OCI-LY1 (cell line): ENCODE data around the gene MBIP.

Source experiments
- H2AFZ ChIP-seq: fragments of 200-600 bp; sonication (generic), shearing (Covaris generic); 2 replicates; pipeline ENCODE4 v1.6.0; 2014; ENCODE audit warnings: antibody characterized with exemption, mild to moderate bottlenecking, low read length
- H3F3A ChIP-seq: fragments of 200-600 bp; sonication (generic), shearing (Covaris generic); 2 replicates; pipeline ENCODE4 v1.6.0; 2014; ENCODE audit warnings: mild to moderate bottlenecking, antibody characterized with exemption, low read length, moderate library complexity; ENCODE audit not compliant: insufficient read depth
- H3K27ac ChIP-seq: fragments of 200-600 bp; sonication (generic); 2 replicates; pipeline ENCODE4 v1.5.1; 2014; ENCODE audit warnings: low read length, mixed run types, mild to moderate bottlenecking, low read depth; ENCODE audit not compliant: poor library complexity, severe bottlenecking
- H3K27me3 ChIP-seq: fragments of 200-600 bp; sonication (generic); 2 replicates; pipeline ENCODE4 v1.6.0; 2014; ENCODE audit warnings: antibody characterized with exemption, mild to moderate bottlenecking, low read length, moderate library complexity; ENCODE audit not compliant: insufficient read depth
- H3K36me3 ChIP-seq: fragments of 200-600 bp; sonication (generic); 2 replicates; pipeline ENCODE4 v1.6.1; 2014; ENCODE audit warnings: mild to moderate bottlenecking, antibody characterized with exemption, low read length, moderate library complexity, mixed read lengths; ENCODE audit not compliant: insufficient read depth
- H3K4me1 ChIP-seq: fragments of 200-600 bp; sonication (generic); 2 replicates; pipeline ENCODE4 v1.5.1; 2014; ENCODE audit warnings: mild to moderate bottlenecking, low read length, moderate library complexity; ENCODE audit not compliant: insufficient read depth, severe bottlenecking
- H3K4me2 ChIP-seq: fragments of 200-600 bp; sonication (generic), shearing (Covaris generic); 2 replicates; pipeline ENCODE4 v1.6.1; 2014; ENCODE audit warnings: low read length
- H3K4me3 ChIP-seq: fragments of 200-600 bp; sonication (generic); 2 replicates; pipeline ENCODE4 v1.5.1; 2014; ENCODE audit warnings: low read length, low read depth, mild to moderate bottlenecking, mixed read lengths; ENCODE audit not compliant: poor library complexity, severe bottlenecking
- H3K79me2 ChIP-seq: fragments of 200-600 bp; shearing (Covaris generic); 2 replicates; pipeline ENCODE4 v1.6.1; 2016; ENCODE audit warnings: mixed run types, low read length, mixed read lengths; ENCODE audit not compliant: insufficient read depth
- H3K9ac ChIP-seq: fragments of 200-600 bp; sonication (generic), shearing (Covaris generic); 2 replicates; pipeline ENCODE4 v1.6.1; 2014; ENCODE audit warnings: mild to moderate bottlenecking, low read length, mixed read lengths
- H3K9me2 ChIP-seq: fragments of 200-600 bp; sonication (generic), shearing (Covaris generic); 2 replicates; pipeline ENCODE4 v1.6.1; 2014; ENCODE audit warnings: low read depth, mild to moderate bottlenecking, low read length, mixed read lengths
- H3K9me3 ChIP-seq: fragments of 200-600 bp; shearing (Covaris generic); 2 replicates; pipeline ENCODE4 v1.6.1; 2014; ENCODE audit warnings: low read length, mixed read lengths
- H4K20me1 ChIP-seq: fragments of 200-600 bp; sonication (generic), shearing (Covaris generic); 2 replicates; pipeline ENCODE4 v1.6.0; 2016; ENCODE audit warnings: mild to moderate bottlenecking, low read length; ENCODE audit not compliant: insufficient read depth
- EZH2 ChIP-seq: fragments of 200-600 bp; sonication (generic), shearing (Covaris generic); IDR thresholded peaks from 2 replicates; pipeline ENCODE4 v1.8.0; 2017; ENCODE audit warnings: borderline replicate concordance, mixed run types, mild to moderate bottlenecking, antibody characterized with exemption, low read length, moderate library complexity, mixed read lengths
- TF ChIP-seq, protein P1 (sequence below): fragments of 200-600 bp; sonication (generic), shearing (Covaris generic); IDR thresholded peaks from 2 replicates; pipeline ENCODE4 v1.5.1; 2017; ENCODE audit warnings: mild to moderate bottlenecking, antibody characterized with exemption, low read length, moderate library complexity, mixed read lengths

The MBIP gene

DNA sequence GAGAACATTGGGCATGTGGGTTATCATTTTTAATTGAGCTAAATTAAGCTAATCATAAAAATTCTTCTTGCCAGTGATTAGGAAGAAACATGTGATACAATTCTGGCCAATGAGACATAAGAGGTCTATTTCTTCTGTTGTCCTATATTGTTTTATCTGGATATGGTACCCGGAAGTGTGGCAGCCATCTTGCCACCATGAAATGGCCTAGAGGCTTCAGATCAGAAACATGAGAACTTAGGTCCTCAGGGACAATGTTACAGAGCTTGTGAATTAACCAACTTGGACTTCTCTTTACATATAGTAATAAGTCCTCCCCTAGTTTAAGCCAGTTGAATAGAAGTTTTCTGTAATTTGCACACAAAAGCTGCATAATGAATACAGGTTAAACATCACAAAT is 30.5 kb downstream of the MBIP start:
- no peak overlapping the region for H2AFZ ChIP-seq
- no peaks in the 10 kb centered on the region for H3F3A ChIP-seq
- no peak overlapping the region for H3K4me2 ChIP-seq
- no peaks in the 10 kb centered on the region for H3K4me1 ChIP-seq
- H3K9ac ChIP-seq: no peak overlapping the region
- 0 out of 2 replicates have a peak, but pooled peaks cover 5% of the 10 kb centered on the region for H3K27me3 ChIP-seq
- H3K36me3 ChIP-seq: no peaks in the 10 kb centered on the region
- no peak overlapping the region for H3K27ac ChIP-seq
- TF ChIP-seq, protein P1, sequence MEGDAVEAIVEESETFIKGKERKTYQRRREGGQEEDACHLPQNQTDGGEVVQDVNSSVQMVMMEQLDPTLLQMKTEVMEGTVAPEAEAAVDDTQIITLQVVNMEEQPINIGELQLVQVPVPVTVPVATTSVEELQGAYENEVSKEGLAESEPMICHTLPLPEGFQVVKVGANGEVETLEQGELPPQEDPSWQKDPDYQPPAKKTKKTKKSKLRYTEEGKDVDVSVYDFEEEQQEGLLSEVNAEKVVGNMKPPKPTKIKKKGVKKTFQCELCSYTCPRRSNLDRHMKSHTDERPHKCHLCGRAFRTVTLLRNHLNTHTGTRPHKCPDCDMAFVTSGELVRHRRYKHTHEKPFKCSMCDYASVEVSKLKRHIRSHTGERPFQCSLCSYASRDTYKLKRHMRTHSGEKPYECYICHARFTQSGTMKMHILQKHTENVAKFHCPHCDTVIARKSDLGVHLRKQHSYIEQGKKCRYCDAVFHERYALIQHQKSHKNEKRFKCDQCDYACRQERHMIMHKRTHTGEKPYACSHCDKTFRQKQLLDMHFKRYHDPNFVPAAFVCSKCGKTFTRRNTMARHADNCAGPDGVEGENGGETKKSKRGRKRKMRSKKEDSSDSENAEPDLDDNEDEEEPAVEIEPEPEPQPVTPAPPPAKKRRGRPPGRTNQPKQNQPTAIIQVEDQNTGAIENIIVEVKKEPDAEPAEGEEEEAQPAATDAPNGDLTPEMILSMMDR: no peak
- no peak for TF ChIP-seq EZH2
- H4K20me1 ChIP-seq: no peaks in the 10 kb centered on the region
- H3K79me2 ChIP-seq: no peaks in the 10 kb centered on the region
- H3K4me3 ChIP-seq: no peak overlapping the region
- no peaks in the 10 kb centered on the region for H3K9me2 ChIP-seq
- no peaks in the 10 kb centered on the region for H3K9me3 ChIP-seq

DNA sequence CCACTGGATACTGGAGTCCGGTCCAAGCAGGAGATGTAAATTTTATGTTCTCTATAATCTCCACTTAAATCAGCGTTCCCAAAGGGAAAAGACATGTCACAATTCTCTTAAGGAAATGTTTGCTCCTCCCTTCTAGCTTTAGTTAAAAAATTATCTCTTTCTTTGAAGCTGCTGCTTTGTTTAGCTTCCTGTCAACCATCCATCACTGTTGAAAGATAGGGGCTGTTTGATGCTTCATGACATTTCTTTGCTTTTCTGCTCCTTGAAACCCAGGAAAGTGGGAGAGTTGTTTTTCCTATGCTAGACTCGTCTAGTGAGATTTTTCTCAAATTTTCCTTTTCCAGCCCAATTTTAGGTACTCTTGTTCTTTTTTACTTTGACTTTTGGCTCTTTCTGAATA is 31.9 kb downstream of the MBIP start:
- no peaks in the 10 kb centered on the region for H3K36me3 ChIP-seq
- TF ChIP-seq, protein P1: no peak
- no peak for TF ChIP-seq EZH2
- no peak overlapping the region for H3K9ac ChIP-seq
- H3K4me3 ChIP-seq: no peak overlapping the region
- H3K27ac ChIP-seq: no peak overlapping the region
- H2AFZ ChIP-seq: no peak overlapping the region
- H3F3A ChIP-seq: no peaks in the 10 kb centered on the region
- no peaks in the 10 kb centered on the region for H4K20me1 ChIP-seq
- H3K4me1 ChIP-seq: no peaks in the 10 kb centered on the region
- H3K27me3 ChIP-seq: 0 out of 2 replicates have a peak, but pooled peaks cover 5% of the 10 kb centered on the region
- H3K9me2 ChIP-seq: no peaks in the 10 kb centered on the region
- H3K4me2 ChIP-seq: no peak overlapping the region
- no peaks in the 10 kb centered on the region for H3K9me3 ChIP-seq
- H3K79me2 ChIP-seq: no peaks in the 10 kb centered on the region

DNA sequence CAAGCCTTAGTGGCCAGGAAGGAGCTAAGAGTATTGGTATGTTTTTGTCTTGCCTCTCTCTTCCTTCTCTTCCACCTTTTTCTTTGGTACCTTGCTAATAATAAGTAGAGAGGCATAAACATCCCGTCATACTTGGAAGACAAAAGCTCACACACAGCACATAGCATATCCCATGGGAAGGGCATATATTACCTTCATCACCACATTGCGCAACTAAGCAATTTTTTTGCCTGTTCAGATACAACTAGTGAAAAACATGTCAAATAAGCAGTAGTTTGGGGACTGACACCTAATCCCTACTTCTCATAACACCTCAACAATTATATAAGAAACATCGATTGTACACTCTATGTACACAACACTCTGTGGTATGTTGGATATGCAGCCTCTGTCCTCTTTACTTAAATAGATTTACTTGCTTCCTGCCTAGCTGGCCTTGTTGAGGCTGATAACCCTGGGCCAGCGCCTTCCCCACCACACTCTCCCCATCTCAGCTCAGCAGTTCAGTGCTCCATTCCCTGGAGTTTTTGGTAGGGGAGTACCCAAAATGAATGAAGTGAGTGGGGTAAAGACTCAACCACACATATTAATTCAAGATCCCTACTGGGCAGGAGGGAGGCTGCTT is 35.4 kb downstream of the MBIP start:
- H3K79me2 ChIP-seq: no peaks in the 10 kb centered on the region

More for the DNA sequence above, 35.4 kb downstream of the MBIP start:
- Histone ChIP-seq H3K4me1 (no peaks in the 10 kb centered on the region), H4K20me1 (no peaks in the 10 kb centered on the region), H3K4me3 (no peak overlapping the region), H3K4me2 (no peak overlapping the region), H3F3A (no peaks in the 10 kb centered on the region), H3K36me3 (no peaks in the 10 kb centered on the region), H3K9ac (no peak overlapping the region), H3K9me2 (no peaks in the 10 kb centered on the region), H3K27ac (no peak overlapping the region), H3K27me3 (0 out of 2 replicates have a peak, but pooled peaks cover 5% of the 10 kb centered on the region), H3K9me3 (no peaks in the 10 kb centered on the region), H2AFZ (no peak overlapping the region)
- TF ChIP-seq, protein P1: no peak
- no peak for TF ChIP-seq EZH2
